Karpas-422 (cell line): ENCODE results near the gene PAFAH1B2. TPM values are rescaled to one million over a fixed set of nuclear protein-coding genes. Genes with fewer than 3 reads are reported as not detected.

Experiments
- DNase-seq: peaks from one replicate; pipeline ENCODE4 v3.0.0-alpha.2; 2015
- H2AFZ ChIP-seq: fragments of 200-600 bp; sonication (generic); 2 replicates; pipeline ENCODE4 v1.6.1; 2014; ENCODE audit warnings: antibody characterized with exemption, low read length, mixed read lengths
- H3K27ac ChIP-seq: fragments of 200-600 bp; sonication (generic); 2 replicates; pipeline ENCODE4 v1.5.1; 2014; ENCODE audit warnings: mild to moderate bottlenecking, low read length, moderate library complexity
- H3K27me3 ChIP-seq: fragments of 200-600 bp; sonication (generic); 2 replicates; pipeline ENCODE4 v1.6.1; 2014; ENCODE audit warnings: low read length, mixed read lengths
- H3K36me3 ChIP-seq: fragments of 200-600 bp; sonication (generic); 2 replicates; pipeline ENCODE4 v1.6.1; 2014; ENCODE audit warnings: low read length, mixed read lengths; ENCODE audit not compliant: insufficient read depth
- H3K4me1 ChIP-seq: fragments of 200-600 bp; sonication (generic); 2 replicates; pipeline ENCODE4 v1.6.1; 2014; ENCODE audit warnings: mild to moderate bottlenecking, low read length, mixed read lengths
- H3K4me2 ChIP-seq: fragments of 200-600 bp; sonication (generic); 2 replicates; pipeline ENCODE4 v1.6.1; 2014; ENCODE audit warnings: low read length, low read depth, mild to moderate bottlenecking; ENCODE audit not compliant: poor library complexity, severe bottlenecking
- H3K4me3 ChIP-seq: fragments of 200-600 bp; sonication (generic); 2 replicates; pipeline ENCODE4 v1.5.1; 2014; ENCODE audit warnings: mild to moderate bottlenecking, antibody characterized with exemption, low read length, mixed read lengths
- H3K79me2 ChIP-seq: fragments of 200-600 bp; sonication (generic); 2 replicates; pipeline ENCODE4 v1.6.1; 2014; ENCODE audit warnings: mild to moderate bottlenecking, low read length, mixed read lengths
- H3K9ac ChIP-seq: fragments of 200-600 bp; sonication (generic); 2 replicates; pipeline ENCODE4 v1.6.0; 2014; ENCODE audit warnings: low read length
- H3K9me2 ChIP-seq: fragments of 200-600 bp; sonication (generic), shearing (Covaris generic); replicated peaks from 2 replicates; pipeline ENCODE4 v1.6.0; 2014; ENCODE audit warnings: mild to moderate bottlenecking, low read length, moderate library complexity; ENCODE audit not compliant: insufficient read depth
- H3K9me3 ChIP-seq: fragments of 300-700, 200-600 bp; sonication (generic); 2 replicates; pipeline ENCODE4 v1.6.1; 2014; ENCODE audit warnings: low read length, mixed read lengths
- H4K20me1 ChIP-seq: fragments of 200-600 bp; sonication (generic); 2 replicates; pipeline ENCODE4 v1.6.1; 2014; ENCODE audit warnings: mild to moderate bottlenecking, antibody characterized with exemption, low read length, low read depth; ENCODE audit not compliant: insufficient read depth
- total RNA-seq: library from RNA; depleted of rRNA; stranded (reverse); fragments of >200 nt; shearing (Covaris generic); gene quantifications from 2 replicates; pipeline ENCODE4 v1.2.3, GENCODE V29; 2014; ENCODE audit warnings: low replicate concordance

PAFAH1B2 gene
- total RNA-seq, 1 experiment from 2014 or later: 20.6 TPM

- Histone ChIP-seq H3K27me3 (no peaks in the 10 kb centered on the region), H3K9ac (no peak overlapping the region), H3K27ac (no peak overlapping the region), H3K4me3 (no peak overlapping the region), H3K4me1 (no peaks in the 10 kb centered on the region), H2AFZ (no peak overlapping the region), H4K20me1 (no peaks in the 10 kb centered on the region), H3K79me2 (peaks cover 87% of the 10 kb centered on the region), H3K9me3 (no peaks in the 10 kb centered on the region), H3K9me2 (no peaks in the 10 kb centered on the region), H3K4me2 (no peak overlapping the region), H3K36me3 (peaks cover 3% of the 10 kb centered on the region; the same call in 1 of the 2 replicates)
- DNase-seq: no peak
Observed at GRCh38 chr11:117154468-117154867, 10.4 kb downstream of the PAFAH1B2 start.

GRCh38 chr11:117157507-117157906 lies 13.4 kb downstream of the PAFAH1B2 start:
- no peak overlapping the region for H3K4me2 ChIP-seq
- H3K4me1 ChIP-seq: no peaks in the 10 kb centered on the region
- no peak overlapping the region for H2AFZ ChIP-seq
- peaks cover 74% of the 10 kb centered on the region for H3K79me2 ChIP-seq
- no peak overlapping the region for H3K9ac ChIP-seq
- H4K20me1 ChIP-seq: no peaks in the 10 kb centered on the region
- H3K9me3 ChIP-seq: no peaks in the 10 kb centered on the region
- no peak overlapping the region for H3K4me3 ChIP-seq
- H3K27ac ChIP-seq: no peak overlapping the region
- no peaks in the 10 kb centered on the region for H3K9me2 ChIP-seq
- peaks cover 5% of the 10 kb centered on the region for H3K36me3 ChIP-seq
- no peak for DNase-seq
- no peaks in the 10 kb centered on the region for H3K27me3 ChIP-seq

- Histone ChIP-seq H3K27ac (no peak overlapping the region), H3K36me3 (peaks cover 5% of the 10 kb centered on the region; the same call in 1 of the 2 replicates), H3K4me2 (no peak overlapping the region), H3K9me3 (no peaks in the 10 kb centered on the region), H3K27me3 (no peaks in the 10 kb centered on the region), H3K4me1 (no peaks in the 10 kb centered on the region), H3K9me2 (no peaks in the 10 kb centered on the region), H4K20me1 (no peaks in the 10 kb centered on the region), H3K9ac (no peak overlapping the region), H2AFZ (no peak overlapping the region), H3K79me2 (peaks cover 51% of the 10 kb centered on the region), H3K4me3 (no peak overlapping the region)
- DNase-seq: no peak
Observed at GRCh38 chr11:117159892-117160291, 15.8 kb downstream of the PAFAH1B2 start.

GRCh38 chr11:117160826-117161225 lies 16.7 kb downstream of the PAFAH1B2 start:
- H2AFZ ChIP-seq: no peak overlapping the region
- no peak overlapping the region for H3K27ac ChIP-seq
- H3K4me2 ChIP-seq: no peak overlapping the region
- no peaks in the 10 kb centered on the region for H3K9me2 ChIP-seq
- H4K20me1 ChIP-seq: no peaks in the 10 kb centered on the region
- no peaks in the 10 kb centered on the region for H3K9me3 ChIP-seq
- no peak for DNase-seq
- H3K9ac ChIP-seq: no peak overlapping the region
- no peaks in the 10 kb centered on the region for H3K4me1 ChIP-seq
- no peak overlapping the region for H3K4me3 ChIP-seq
- no peaks in the 10 kb centered on the region for H3K27me3 ChIP-seq
- H3K36me3 ChIP-seq: peaks cover 5% of the 10 kb centered on the region; the same call in 1 of the 2 replicates
- H3K79me2 ChIP-seq: peaks cover 41% of the 10 kb centered on the region

GRCh38 chr11:117166491-117166890 lies 22.4 kb downstream of the PAFAH1B2 start:
- no peak for DNase-seq
- no peak overlapping the region for H3K9ac ChIP-seq
- H3K27ac ChIP-seq: no peak overlapping the region
- H3K9me2 ChIP-seq: no peaks in the 10 kb centered on the region
- 0 out of 2 replicates have a peak, but pooled peaks cover 4% of the 10 kb centered on the region for H3K79me2 ChIP-seq
- H3K9me3 ChIP-seq: no peaks in the 10 kb centered on the region
- H3K4me2 ChIP-seq: no peak overlapping the region
- no peaks in the 10 kb centered on the region for H3K4me1 ChIP-seq
- H4K20me1 ChIP-seq: no peaks in the 10 kb centered on the region
- H3K4me3 ChIP-seq: no peak overlapping the region
- no peaks in the 10 kb centered on the region for H3K27me3 ChIP-seq
- H2AFZ ChIP-seq: no peak overlapping the region
- H3K36me3 ChIP-seq: 0 out of 2 replicates have a peak, but pooled peaks cover 3% of the 10 kb centered on the region

- H2AFZ ChIP-seq: no peak overlapping the region
- DNase-seq: no peak
- H4K20me1 ChIP-seq: no peaks in the 10 kb centered on the region
Observed at GRCh38 chr11:117169736-117170135, 25.6 kb downstream of the PAFAH1B2 start.

GRCh38 chr11:117170210-117170609 lies 26.1 kb downstream of the PAFAH1B2 start:
- H3K27ac ChIP-seq: no peak overlapping the region
- H3K4me3 ChIP-seq: no peak overlapping the region
- H3K27me3 ChIP-seq: no peaks in the 10 kb centered on the region
- H3K9ac ChIP-seq: no peak overlapping the region
- H3K9me2 ChIP-seq: no peaks in the 10 kb centered on the region
- no peak overlapping the region for H2AFZ ChIP-seq
- H3K36me3 ChIP-seq: 0 out of 2 replicates have a peak, but pooled peaks cover 3% of the 10 kb centered on the region
- H3K79me2 ChIP-seq: no peaks in the 10 kb centered on the region
- H3K4me2 ChIP-seq: no peak overlapping the region
- DNase-seq: no peak
- no peaks in the 10 kb centered on the region for H3K4me1 ChIP-seq
- H3K9me3 ChIP-seq: no peaks in the 10 kb centered on the region
- no peaks in the 10 kb centered on the region for H4K20me1 ChIP-seq

More at GRCh38 chr11:117169736-117170135, 25.6 kb downstream of the PAFAH1B2 start:
- Histone ChIP-seq H3K9me3 (no peaks in the 10 kb centered on the region), H3K36me3 (0 out of 2 replicates have a peak, but pooled peaks cover 3% of the 10 kb centered on the region), H3K27me3 (no peaks in the 10 kb centered on the region), H3K4me2 (no peak overlapping the region), H3K4me1 (no peaks in the 10 kb centered on the region), H3K79me2 (no peaks in the 10 kb centered on the region), H3K4me3 (no peak overlapping the region), H3K9me2 (no peaks in the 10 kb centered on the region), H3K27ac (no peak overlapping the region), H3K9ac (no peak overlapping the region)

- no peaks in the 10 kb centered on the region for H3K27me3 ChIP-seq
- no peaks in the 10 kb centered on the region for H3K9me2 ChIP-seq
- H3K4me2 ChIP-seq: no peak overlapping the region
- H2AFZ ChIP-seq: no peak overlapping the region
- no peaks in the 10 kb centered on the region for H3K4me1 ChIP-seq
- no peaks in the 10 kb centered on the region for H4K20me1 ChIP-seq
- no peaks in the 10 kb centered on the region for H3K79me2 ChIP-seq
- H3K27ac ChIP-seq: no peak overlapping the region
- H3K9me3 ChIP-seq: no peaks in the 10 kb centered on the region
- no peak overlapping the region for H3K4me3 ChIP-seq
- no peak overlapping the region for H3K9ac ChIP-seq
- no peak for DNase-seq
- H3K36me3 ChIP-seq: 0 out of 2 replicates have a peak, but pooled peaks cover 3% of the 10 kb centered on the region
Observed at GRCh38 chr11:117171007-117171403, 26.9 kb downstream of the PAFAH1B2 start.
